GM13977 (cell line): ENCODE measurements around the gene ATXN1.

Experiments used
- DNase-seq: peaks from one replicate; pipeline ENCODE4 v3.0.0; 2012; ENCODE audit warnings: low spot score
- in situ Hi-C: fragments of 300-500 bp; cut with MboI; formaldehyde crosslinking; loops from one replicate; pipeline ENCODE4 v1.12.0; 2022; ENCODE audit warnings: low sequenced_read_pairs, low pct_unique_long_range_greater_than_20kb, mixed read lengths, inconsistent platforms; ENCODE audit not compliant: unreplicated experiment
- TF ChIP-seq, protein P1 (sequence below): IDR thresholded peaks from 2 replicates; pipeline ENCODE4 v1.5.1; 2012; ENCODE audit warnings: mild to moderate bottlenecking, control low read depth; ENCODE audit not compliant: insufficient read depth; ENCODE audit errors: extremely low read depth, missing control alignments

ATXN1 gene

DNA sequence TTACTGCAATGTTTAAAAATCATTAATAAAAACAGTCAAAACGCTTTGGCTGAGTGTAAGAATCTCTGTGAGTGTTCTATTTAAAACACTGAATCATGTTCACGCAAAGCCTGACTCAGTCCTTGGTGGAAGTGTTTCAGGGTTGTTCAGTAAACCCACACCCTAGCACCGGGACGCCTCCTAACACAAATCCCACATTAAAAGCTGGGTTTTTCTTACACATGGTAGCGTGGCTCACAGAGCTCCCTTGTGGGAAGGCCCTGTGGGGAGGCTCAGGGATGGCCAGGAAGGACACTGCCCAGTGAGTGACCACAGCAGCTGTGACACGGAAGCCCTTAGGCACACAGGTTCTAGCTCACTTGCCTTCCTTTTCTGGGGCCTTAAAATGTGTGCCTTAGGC, 442.7 kb downstream of the ATXN1 start:
- DNase-seq = no peak
- in situ Hi-C loops = no loop called here
- TF ChIP-seq, protein P1, sequence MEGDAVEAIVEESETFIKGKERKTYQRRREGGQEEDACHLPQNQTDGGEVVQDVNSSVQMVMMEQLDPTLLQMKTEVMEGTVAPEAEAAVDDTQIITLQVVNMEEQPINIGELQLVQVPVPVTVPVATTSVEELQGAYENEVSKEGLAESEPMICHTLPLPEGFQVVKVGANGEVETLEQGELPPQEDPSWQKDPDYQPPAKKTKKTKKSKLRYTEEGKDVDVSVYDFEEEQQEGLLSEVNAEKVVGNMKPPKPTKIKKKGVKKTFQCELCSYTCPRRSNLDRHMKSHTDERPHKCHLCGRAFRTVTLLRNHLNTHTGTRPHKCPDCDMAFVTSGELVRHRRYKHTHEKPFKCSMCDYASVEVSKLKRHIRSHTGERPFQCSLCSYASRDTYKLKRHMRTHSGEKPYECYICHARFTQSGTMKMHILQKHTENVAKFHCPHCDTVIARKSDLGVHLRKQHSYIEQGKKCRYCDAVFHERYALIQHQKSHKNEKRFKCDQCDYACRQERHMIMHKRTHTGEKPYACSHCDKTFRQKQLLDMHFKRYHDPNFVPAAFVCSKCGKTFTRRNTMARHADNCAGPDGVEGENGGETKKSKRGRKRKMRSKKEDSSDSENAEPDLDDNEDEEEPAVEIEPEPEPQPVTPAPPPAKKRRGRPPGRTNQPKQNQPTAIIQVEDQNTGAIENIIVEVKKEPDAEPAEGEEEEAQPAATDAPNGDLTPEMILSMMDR = no peak

DNA sequence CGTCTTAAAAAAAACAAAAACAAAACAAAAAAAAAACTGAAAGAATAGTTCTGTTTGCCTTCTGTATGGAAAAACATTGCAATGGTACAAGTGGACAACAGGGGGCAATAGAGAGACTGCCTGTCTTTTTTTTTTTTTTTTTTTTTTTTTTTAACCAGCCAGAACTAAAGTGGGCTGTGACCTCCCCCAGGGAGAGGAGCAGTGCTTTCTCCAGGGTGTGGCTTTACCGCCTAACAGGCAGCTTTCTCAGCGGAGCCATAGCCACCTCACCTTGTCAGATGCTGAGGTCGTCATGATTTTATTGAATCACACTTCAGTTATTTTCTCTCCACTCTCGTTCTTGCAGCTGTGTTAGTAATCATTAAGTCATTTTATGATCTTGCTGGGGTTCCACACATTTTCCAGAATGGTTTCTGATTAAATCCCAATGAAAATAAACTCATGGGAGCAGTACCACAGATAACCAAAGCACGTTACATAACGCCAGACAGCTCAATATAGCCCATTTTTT, 444.5 kb downstream of the ATXN1 start:
- in situ Hi-C loops = no loop called here
- TF ChIP-seq, protein P1 = peak; percentile 60
- peak; percentile 53 for DNase-seq

DNA sequence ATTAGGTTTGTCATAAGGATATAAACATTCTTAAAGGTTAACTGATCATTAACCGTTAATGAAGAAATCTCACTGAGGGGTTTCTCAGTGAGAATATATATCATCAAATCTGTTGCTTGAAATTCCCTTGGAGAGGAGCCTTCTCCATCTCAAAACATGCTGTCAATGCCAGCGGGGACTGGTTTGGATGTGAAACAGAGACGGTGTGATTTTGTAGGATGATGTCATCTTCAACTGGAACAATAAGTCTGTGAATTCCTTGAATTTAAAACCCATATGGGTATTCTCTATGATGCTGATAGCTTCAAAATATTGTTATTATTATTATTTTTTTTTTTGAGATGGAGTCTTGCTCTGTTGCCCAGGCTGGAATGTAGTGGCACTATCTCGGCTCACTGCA, 447.0 kb downstream of the ATXN1 start:
- no peak for DNase-seq
- TF ChIP-seq, protein P1 = no peak
- in situ Hi-C loops = no loop called here

DNA sequence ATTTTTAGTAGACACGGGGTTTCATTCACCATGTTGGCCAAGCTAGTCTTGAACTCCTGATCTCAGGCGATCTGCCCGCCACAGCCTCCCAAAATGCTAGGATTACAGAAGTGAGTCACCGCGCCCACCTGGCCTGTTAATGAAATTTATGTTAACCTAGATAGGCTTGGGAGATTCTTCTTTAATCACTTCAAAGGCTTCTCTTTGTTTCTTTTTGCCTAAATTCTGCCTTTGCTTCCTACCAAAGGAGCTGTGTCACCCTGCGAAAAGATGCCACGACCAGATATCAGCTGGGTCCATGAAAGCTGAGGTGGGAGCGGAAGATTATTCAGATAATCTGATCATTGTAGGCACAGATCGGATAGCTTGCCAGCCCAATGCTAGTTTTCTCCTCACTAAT, 447.5 kb downstream of the ATXN1 start:
- DNase-seq = no peak
- in situ Hi-C loops = no loop called here
- TF ChIP-seq, protein P1 = no peak

DNA sequence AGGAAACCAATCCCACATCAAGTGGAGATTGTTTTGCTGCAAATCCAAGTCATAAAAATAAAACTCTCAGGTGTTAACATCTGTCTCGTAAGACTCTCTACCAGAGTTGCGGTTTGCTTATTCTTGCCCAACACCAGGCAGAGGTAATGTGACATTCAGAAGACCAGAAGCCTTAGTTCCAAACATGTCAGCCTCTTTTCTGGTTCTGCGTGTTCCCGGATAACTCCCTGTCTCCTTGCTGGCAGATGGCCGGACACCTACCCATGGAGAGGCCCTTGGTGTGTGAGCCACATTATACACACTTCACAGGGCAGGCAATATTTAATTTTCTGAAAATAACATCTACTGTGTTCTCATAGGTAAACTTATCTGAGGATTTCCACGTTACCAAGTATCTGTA, 449.5 kb downstream of the ATXN1 start:
- DNase-seq = no peak
- TF ChIP-seq, protein P1 = no peak
- in situ Hi-C loops = no loop called here

DNA sequence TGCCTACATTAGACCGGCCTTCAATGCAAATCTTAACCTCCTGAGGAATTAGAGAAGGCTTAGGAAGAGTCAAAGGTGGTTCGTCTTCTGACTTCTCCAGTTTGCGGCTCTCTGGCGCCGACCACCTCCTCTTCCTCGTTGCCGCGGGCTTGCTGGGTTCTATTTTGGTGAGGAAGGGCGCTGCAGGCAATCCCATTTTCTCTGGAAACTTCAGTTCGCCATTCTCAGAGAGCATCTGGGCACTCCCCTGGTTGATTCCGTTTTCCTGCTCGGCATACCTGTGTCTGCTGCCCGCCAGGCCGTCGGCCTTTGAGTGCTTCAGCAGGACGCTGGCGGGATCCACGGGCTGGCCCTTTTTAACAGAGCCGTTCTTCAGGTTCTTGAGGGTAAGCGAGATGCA, 454.9 kb downstream of the ATXN1 start:
- DNase-seq = no peak
- TF ChIP-seq, protein P1 = no peak
- in situ Hi-C loops = no loop called here

DNA sequence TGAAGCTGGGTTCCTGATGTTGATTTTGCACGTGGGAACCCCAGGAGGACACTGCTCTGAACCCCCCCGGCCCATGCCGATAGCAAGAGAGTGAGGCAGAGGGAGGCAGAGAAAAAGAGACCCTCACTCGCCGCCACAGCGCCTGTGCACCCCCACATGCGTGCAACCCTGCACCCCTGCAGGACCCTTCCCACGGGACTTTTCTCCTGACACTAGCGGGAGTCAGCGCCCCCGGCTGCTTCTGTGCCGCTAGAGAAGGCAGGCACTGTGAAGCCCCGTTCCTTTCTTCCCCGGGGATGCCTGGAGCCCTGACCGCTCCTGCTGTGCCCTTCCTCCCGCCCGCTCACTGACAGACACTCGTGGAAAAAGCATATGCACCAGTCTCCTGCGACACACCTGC, 455.5 kb downstream of the ATXN1 start:
- TF ChIP-seq, protein P1 = peak; percentile 13
- in situ Hi-C loops = no loop called here
- DNase-seq = no peak
